Lung microvascular endothelial cell (primary cell): ENCODE results near the gene ZNF217. TPM values are rescaled to one million over a fixed set of nuclear protein-coding genes. Genes with fewer than 3 reads are reported as not detected.
A peak's percentile ranks its signal among the peaks of the same experiment; 100 is the strongest.
"Not testable (repeated sequence)": the region's sequence is repeated elsewhere in the genome, so short reads cannot be mapped to it uniquely, and the experiment has no call there.

Experiments
- DNase-seq, 2 donors: peaks; one replicate each; pipeline versions ENCODE4 v3.0.0 to v3.0.0-alpha.2; 2010; ENCODE audit warnings: low read depth in 2 of 2
- total RNA-seq: library from RNA; depleted of rRNA; stranded (reverse); fragments of >200 nt; gene quantifications from 2 replicates; pipeline ENCODE4 v1.2.1, GENCODE V29; 2014

The ZNF217 gene
- total RNA-seq, 1 donor from 2014 or later = 9.7 TPM

- peak in 1 of 2 donors; percentile 32 for DNase-seq
Observed at GRCh38 chr20:53622247-53623133, 28.9 kb upstream of the ZNF217 start.

GRCh38 chr20:53621482-53622246, 28.0 kb upstream of the ZNF217 start:
- peak; percentile 44 to 88 for DNase-seq

GRCh38 chr20:53618490-53619000, 24.9 kb upstream of the ZNF217 start:
- DNase-seq = not testable (repeated sequence)

- no peak for DNase-seq
Observed at GRCh38 chr20:53617791-53618489, 24.3 kb upstream of the ZNF217 start.

- DNase-seq = not testable (repeated sequence)
Observed at GRCh38 chr20:53616489-53616888, 22.9 kb upstream of the ZNF217 start.

- no peak for DNase-seq
Observed at GRCh38 chr20:53613748-53614147, 20.1 kb upstream of the ZNF217 start.

- DNase-seq = not testable (repeated sequence)
Observed at GRCh38 chr20:53612289-53612688, 18.6 kb upstream of the ZNF217 start.

- peak in 1 of 2 donors; percentile 93 for DNase-seq
Observed at GRCh38 chr20:53611449-53611894, 17.8 kb upstream of the ZNF217 start.

- peak; percentile 27 to 29 for DNase-seq
Observed at GRCh38 chr20:53609491-53610445, 16.1 kb upstream of the ZNF217 start.

- no peak for DNase-seq
Observed at GRCh38 chr20:53608456-53609452, 15.1 kb upstream of the ZNF217 start.

- DNase-seq = no peak
Observed at GRCh38 chr20:53608071-53608455, 14.4 kb upstream of the ZNF217 start.

GRCh38 chr20:53606364-53606985, 12.8 kb upstream of the ZNF217 start:
- DNase-seq = peak in 1 of 2 donors; percentile 82

- DNase-seq = not testable (repeated sequence)
Observed at GRCh38 chr20:53605401-53605800, 11.8 kb upstream of the ZNF217 start.

GRCh38 chr20:53604846-53605245, 11.2 kb upstream of the ZNF217 start:
- DNase-seq = not testable (repeated sequence)

- no peak for DNase-seq
Observed at GRCh38 chr20:53602661-53603060, 9.0 kb upstream of the ZNF217 start.

- DNase-seq = no peak
Observed at GRCh38 chr20:53599910-53600632, 6.4 kb upstream of the ZNF217 start.

- no peak for DNase-seq
Observed at GRCh38 chr20:53599378-53599777, 5.7 kb upstream of the ZNF217 start.

GRCh38 chr20:53599044-53599362, 5.4 kb upstream of the ZNF217 start:
- DNase-seq = no peak
